Left forelimb (tissue), 1 donor: Measurements from ENCODE around the gene PCBP2.
"Not testable (repeated sequence)": the region's sequence is repeated elsewhere in the genome, so short reads cannot be mapped to it uniquely, and the experiment has no call there.

Source experiments
- DNase-seq: peaks from one replicate; pipeline ENCODE4 v3.0.0-alpha.2; 2018; ENCODE audit warnings: low spot score

Gene PCBP2

DNA sequence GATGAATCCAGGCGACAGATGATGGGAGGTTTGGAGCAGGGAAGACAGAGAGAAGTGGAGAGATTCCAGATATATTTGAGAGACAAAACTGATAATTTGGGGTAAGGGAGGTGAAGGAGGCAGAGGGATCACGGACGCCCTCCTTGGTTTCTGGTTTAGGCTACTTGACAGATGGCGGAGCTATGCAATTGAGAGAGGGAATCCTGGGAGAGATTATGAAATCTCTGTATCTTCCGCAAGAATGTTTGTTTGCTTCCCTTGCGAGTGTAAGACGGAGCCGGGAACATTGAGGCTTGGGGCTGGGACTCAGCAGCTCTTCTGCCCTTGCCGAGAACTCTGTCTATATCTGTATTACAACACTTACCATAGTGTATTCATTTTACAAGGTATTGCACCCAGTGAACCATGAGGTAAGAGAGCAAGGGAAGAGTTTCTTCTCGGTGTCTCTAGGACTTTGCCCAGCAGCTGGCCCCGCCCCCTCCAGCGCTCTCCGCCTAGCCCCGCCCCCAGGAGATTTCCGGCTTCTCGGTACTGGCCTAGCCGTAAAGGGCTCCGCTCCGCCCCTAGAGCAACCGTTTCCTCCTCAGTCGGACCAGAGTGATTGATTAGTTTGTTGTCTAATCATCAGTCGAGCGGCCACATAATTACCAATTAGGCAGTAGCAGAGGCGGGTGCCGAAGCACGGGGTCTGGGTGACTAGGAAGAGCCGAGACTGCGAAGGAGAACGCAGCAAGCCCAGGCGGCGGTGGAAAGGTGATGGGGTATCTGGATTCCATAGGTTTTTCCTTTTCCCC is 10.7 kb upstream of the PCBP2 start, which contains the start of gene PRR13:
PRR13 (plus strand) TSS at position 695 of the 794 bp plus-strand sequence. CDS start 981 bp downstream, outside the sequence.
- peak; percentile 98 for DNase-seq

DNA sequence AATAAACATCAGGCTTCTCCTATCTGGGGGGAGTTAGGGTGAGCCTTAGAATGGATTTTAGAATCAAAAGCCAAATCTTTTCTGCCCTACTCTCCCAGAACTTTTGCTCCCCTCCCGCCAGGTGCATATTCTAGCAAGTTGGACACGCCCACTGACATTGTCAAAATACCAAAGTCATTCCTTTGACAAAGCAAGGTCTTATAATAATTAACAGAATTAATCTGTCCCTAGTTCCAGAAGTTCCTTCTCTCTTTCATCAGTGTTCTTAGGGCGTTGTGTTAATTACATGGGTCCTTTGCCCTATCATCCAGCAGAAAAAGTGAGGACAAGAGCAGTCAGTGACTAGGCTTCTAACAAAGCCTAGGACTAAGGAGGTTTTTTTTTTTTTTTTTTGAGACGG is 7.9 kb upstream of the PCBP2 start:
- no peak for DNase-seq

DNA sequence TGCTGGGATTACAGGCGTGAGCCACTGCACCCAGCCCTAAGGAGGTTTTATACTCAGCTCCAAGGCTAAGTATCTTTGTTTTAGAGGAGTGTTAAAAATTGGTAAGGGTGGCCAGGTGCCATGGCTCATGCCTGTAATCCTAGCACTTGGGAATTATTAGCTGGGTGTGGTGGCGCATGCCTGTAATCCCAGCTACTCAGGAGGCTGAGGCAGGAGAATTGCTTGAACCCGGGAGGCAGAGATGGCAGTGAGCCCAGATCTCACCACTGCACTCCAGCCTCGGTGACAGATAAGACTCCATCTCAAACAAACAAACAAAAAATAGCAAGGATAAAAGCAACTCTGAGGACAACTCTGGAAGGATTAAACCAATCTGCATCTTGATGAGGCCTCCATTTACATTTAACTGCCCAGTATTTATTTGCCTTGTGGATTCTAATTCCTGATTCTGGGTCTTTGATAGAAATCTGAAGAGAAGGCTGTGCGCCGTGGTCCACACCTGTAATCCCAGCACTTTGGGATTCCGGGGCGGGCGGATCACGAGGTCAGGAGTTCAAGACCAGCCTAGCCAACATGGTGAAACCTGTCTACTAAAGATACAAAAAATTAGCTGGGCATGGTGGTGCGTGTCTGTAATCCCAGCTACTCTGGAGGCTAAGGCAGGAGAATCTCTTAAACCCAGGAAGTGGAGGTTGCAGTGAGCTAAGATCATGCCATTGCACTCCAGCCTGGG is 7.1 kb upstream of the PCBP2 start:
- not testable (repeated sequence) for DNase-seq

DNA sequence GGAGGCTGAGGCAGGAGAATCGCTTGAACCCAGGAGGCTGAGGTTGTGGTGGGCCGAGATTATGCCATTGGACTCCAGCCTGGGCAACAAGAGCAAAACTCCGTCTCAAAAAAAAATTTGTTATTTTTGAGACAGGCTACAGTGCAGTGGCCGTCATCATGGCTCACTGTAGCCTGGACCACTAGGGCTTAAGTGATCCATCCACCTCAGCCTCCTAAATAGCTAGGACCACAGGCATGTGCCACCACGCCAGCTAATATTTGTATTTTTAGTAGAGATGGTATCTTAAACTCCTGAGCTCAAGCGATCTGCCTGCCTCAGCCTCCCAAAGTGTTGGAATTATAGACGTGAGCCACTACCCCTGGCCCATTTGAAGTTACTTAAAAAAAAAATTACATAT is 966 bp upstream of the PCBP2 start:
- no peak for DNase-seq

DNA sequence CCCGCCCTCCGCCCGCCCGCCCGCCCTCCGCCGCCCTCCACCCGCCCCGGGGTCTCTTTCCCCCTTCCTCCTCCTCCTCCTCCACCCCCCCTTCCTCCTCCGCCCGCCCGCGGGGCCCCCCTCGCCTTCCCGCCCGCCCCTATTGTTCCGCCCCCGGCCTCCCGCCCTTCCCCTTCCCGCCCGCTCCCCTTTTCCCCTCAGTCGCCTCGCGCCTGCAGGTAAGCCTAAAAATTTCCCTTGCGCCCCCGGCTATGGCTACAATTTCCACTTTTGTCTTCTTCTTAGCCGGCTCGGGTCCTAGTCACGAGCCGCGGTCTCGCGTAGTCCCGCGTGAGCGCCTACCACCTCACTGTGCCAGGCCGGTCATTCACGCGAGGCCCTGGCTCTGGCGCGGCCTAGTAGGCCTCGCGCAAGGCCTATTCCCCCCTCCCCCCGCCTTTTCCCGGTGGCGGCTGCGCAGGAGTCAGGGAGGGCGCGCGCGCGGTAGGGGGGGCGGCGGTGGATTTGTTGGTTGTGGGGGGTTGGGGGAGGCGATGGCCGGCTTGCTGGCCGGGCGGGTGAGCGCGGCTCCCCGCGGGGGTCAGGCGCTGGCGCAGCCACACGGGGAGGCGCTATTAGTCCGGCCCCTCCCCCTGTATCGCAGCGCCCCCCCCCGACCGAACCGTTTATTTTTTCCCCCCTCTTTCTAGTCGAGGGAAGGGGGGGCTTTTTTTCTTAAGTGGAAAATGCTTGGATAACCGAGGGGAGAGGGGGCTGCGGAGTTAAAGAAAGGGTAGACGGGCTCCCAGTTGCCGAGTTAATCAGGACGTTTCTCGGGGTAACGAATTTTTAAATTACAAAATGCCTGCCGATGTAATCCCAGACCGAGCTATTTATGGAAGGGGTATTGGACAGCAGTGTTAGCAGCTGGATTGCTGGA is 516 bp downstream of the PCBP2 start:
- peak; percentile 92 for DNase-seq

DNA sequence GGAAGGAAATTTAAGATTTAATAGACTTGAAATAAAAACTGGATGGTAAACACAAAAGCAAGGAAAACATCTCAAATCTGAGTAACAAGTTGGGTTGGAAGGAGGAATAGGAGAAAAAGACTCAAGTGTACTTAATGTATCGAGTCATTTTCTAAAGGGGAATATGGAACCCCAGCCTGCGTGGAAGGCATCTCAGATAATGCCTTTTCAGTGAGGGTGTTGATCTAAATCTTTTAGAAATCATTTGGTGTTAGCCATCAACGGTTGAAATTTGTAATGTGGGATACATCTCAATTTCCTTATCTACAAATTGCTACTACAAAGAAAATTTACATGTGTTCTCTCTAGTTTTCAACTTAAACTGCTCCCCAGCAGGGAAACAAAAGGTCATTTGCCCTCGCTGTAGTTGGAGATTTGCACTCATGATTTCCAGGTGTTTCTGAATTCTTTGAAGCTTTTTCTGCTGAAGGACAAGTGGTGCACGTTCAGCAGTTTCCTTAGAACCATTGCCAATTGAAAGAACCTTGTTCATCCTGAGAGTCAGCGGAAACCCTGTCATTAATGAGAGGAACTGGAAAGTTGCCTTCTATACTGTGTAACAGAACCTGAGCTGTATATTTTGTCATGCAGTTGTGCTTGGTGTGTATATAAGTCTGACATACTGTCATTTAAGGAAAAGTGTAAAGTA is 2.2 kb downstream of the PCBP2 start:
- no peak for DNase-seq

DNA sequence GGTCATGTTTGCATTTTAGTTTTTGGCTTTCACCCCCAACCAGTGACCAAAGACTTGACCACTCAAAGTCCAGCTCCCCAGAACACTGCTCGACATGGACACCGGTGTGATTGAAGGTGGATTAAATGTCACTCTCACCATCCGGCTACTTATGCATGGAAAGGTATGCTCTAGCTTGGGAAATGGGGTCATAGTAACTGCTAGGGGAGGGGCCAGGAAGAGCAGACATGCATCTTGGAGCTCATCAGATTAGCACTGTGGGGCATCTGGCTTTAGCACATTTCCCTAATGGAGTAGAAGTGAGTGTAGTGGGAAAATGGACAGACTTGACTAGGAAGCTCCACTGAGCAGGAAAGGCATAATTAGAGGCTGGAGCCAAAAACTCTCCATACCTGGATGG is 2.8 kb downstream of the PCBP2 start:
- no peak for DNase-seq

DNA sequence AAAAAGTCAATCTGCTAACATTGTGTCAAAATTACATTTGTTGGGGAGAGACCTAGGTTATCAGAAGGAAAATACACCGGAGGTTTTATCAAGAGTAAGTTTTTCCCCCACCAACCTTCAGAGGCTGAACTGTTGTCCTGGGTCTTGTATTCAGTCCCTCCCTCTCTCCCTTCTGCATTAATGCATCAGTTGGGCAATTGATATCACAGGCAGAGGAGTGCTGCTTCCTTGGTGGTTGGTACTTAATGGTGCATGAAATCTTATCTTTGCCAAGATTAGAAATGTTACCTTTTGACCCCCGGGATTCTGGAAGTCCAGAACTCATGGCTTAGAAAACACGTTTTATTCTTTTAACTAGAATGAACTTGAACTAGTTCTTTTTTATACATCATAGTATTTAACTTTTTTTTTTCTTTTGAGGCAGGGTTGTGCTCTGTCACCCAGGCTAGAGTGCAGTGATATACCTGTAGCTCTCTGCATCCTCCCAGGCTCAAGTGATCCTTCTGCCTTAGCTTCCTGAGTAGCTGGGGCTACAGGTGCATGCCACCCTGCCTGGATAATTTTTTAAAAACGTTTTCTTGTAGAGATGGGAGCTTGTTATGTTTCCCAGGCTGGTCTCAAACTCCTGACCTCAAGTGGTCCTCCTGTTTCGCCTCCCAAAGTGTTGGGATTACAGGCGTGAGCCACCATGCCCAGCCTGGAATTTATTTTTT is 4.9 kb downstream of the PCBP2 start:
- DNase-seq: no peak

DNA sequence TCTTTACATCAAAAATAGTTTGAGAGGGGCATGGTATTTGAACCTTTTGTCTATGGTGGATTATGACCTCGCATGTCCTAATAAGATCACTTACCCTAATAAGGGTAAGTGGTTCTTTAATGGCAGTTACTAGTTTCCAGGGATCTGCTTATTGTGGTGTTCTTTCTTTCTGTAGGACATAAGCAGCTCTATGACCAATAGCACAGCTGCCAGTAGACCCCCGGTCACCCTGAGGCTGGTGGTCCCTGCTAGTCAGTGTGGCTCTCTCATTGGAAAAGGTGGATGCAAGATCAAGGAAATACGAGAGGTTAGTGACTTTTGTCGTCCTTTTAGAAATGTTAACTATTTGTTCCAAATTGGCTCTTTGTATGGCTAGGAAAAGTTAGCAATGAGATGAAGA is 7.2 kb downstream of the PCBP2 start:
- DNase-seq: no peak

DNA sequence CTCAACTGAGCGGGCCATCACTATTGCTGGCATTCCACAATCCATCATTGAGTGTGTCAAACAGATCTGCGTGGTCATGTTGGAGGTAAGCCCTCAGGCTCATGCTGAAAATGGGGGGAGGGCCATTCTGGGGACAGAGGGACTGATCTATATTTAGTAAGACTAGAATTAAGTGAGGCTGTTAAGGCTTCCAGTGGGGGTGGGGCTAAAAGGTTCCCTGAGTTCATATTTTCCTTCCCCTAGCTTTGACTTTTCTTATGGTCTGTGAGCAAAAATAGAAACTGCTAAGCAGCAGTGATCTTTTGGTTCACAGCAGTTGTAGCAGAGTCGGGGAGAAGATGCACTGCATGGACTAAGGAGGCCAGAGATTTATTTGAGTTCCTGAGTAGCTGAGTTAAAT is 9.2 kb downstream of the PCBP2 start:
- no peak for DNase-seq

DNA sequence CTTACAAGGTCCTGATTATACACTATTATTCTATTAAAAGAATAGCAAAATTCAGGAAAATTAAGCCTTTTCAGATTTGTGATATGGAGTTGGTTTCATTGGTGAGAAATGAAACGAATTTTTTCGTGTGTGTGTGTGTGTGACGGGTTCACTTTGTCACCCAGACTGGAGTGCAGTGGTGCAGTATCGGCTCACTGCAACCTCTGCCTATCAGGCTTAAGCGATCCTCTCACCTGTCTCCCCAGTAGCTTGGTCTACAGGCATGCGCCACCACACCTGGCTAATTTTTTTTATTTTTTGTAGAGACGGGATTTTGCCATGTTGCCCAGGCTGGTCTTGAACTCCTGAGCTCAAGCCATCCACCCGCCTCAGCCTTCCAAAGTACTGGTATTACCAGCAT is 9.7 kb downstream of the PCBP2 start:
- no peak for DNase-seq

DNA sequence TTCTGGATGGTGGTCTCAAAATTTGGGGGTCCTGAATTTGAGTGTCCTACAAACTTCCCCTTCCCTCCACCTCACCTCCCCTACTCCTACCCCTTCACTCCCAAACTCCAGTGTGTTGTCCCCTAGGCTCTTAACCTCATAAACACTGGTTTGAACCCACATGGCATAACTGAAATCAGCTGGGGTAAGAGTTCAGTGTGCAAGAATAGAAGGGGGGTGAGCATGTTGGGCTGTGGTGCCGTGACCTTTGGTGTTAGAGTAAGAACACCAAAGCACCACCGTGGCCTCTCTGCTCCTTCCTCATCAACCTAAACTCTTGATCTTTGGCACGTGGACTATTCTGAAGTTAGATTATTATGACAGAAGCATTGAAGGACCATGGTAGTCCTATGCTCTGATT is 11.0 kb downstream of the PCBP2 start:
- DNase-seq: no peak

DNA sequence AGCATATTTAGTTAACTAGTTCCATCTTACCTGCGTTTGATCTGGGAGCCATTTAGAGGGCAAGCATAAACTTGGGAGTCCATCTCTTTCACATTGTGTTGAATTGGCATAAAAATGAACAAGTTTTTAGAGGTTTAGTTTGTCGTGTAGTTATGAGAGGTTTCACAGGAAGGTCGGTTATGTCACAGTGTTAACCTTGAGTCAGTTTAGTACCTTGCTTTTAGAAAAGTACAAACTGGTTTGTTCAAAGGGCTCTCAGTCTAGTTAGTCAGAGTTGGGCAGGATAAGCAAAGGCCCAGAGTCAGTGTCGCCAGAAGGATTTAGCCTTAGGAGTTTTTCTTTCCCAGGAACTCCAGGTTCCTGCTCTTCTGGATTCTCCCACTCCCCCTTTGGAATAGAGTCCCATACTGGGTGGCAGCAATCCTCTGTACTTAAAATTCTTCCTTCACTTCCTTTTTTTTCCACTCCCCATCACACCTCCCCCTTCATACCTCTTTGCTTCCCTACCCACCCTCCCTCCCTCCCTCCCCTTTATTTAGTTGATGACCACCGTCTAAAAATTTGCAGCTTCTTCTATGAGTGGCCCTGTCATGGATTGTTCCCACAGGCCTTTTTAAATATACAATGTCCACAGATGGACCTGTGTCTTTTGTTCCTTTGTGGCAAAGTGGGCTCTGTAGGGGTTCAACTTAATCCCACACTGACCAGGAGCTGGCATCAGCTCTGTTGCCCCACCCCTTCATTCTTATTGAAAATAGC is 12.1 kb downstream of the PCBP2 start:
- no peak for DNase-seq

DNA sequence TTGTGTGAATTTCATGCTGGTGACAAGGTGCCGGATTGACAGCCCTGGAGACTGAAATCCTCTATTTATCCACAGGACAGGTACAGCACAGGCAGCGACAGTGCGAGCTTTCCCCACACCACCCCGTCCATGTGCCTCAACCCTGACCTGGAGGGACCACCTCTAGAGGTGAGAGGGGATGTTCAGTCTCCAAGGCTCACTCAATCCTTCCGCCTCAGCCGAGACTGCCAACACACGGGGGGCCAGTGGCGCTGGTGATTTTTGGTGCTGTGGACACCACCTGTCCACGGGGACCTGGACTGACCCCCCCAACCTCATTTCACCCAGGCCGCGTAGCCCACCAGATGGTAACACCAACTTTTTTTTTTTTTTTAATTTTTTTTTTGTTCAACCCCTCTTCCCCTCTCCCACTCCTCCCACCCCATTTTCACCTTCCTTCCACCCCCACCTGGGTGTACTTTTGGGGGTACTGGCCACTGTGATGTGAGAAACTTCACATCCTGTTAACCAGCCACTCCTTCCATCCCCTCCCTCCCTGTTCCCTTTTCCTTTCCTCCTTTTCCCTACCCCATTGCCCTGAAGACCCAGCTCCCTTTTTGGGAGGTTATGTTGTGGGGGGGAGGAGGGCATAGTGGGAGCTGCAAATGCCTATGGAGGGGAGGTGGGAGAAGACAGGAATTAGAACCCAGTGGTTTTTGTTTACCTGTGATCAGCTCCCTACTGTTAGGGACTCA is 12.9 kb downstream of the PCBP2 start:
- no peak for DNase-seq

DNA sequence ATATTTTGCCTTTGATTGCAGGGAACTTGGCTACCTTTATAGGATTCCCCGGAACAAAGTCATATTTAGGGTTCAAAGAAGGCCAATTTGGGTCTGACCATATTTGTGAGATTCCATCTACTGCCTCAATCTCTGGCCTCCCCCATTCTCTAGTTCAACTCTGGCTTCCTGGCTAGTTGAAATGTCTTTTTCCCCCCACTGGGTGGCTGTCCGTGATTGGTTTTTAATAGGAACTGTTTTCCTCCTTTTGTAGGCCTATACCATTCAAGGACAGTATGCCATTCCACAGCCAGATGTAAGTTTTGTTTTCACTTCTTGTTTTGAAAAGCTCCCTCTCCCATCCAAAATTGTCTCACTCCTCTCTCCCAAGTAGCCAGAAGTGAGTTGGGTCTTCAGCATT is 13.8 kb downstream of the PCBP2 start:
- no peak for DNase-seq

DNA sequence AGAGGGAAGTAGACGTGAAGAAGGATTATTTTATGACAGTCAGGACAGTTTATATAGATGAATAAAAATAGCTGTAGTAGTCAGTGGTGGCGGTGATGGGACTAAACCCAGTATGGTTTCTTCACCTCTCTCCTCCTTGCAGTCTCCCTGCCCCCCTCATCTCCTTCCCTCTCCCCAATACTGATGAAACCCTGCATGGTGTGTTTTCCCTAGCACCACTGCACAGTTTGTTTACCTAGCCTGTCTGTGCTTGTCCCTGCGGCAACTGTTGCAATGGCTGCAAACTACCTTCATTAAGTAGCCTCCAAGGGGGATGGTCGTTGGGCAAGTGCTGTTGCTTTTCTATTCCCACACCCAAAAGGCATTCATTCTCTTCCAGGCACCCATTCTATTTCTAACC is 14.7 kb downstream of the PCBP2 start:
- no peak for DNase-seq

DNA sequence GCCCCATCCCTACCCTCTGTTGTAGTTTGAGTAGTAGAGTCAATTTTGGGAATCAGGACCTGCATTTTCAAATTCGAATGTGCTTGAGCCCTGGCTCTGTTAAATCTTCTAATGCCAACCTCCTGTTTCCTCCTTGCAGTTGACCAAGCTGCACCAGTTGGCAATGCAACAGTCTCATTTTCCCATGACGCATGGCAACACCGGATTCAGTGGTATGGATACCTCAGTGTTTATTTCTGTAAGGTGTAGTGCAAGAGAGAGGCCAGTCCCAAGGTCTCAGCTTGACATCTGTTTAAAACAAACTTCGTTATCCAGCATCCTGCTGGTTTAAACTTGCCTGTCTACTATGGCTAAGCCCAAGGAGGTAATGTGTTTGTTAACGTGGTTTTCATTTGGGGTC is 15.2 kb downstream of the PCBP2 start:
- no peak for DNase-seq

DNA sequence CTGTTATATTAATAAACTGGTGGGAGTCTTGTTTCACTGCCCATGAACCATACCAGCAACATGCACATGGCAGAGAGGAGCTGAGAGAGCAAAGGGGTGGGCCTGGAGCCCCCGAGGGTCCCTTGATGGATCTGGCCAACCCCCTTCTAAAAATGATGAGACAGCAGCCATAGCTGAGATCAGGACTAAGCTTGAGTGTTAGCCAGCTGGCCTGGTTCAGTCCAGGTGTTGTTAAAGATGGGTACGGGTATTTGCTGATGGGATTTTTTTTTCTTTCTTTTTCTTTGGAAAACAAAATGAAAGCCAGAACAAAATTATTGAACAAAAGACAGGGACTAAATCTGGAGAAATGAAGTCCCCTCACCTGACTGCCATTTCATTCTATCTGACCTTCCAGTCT is 16.0 kb downstream of the PCBP2 start:
- no peak for DNase-seq

DNA sequence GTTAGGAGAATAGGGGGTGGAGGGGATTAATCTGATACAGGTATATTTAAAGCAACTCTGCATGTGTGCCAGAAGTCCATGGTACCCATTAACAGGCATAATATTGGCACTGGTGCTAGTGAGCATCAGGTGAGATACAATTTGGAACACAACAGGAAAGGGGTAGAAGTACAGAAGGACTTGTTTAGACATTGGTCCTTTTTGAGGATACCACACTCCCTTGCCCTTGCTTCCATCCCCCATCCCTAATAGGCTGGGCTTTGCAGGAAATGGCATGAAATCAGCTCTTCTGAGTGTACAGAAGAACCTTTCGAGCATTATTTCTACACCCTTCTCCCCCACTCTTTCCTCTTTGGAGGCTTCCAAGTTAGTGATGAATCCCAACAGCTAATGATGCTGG is 16.4 kb downstream of the PCBP2 start:
- no peak for DNase-seq
